Hepatocyte (in vitro differentiated cells): ENCODE measurements around the gene NOL9. TPM values are rescaled to one million over a fixed set of nuclear protein-coding genes. Genes with fewer than 3 reads are reported as not detected.
"Not testable (repeated sequence)": the region's sequence is repeated elsewhere in the genome, so short reads cannot be mapped to it uniquely, and the experiment has no call there.

Experiments used
- DNase-seq: peaks from one replicate; pipeline ENCODE4 v3.0.0-alpha.2; 2016; ENCODE audit warnings: low spot score
- H2AFZ ChIP-seq: fragments of 200-600 bp; sonication (generic); 2 replicates; pipeline ENCODE4 v1.6.0; 2016; ENCODE audit warnings: antibody characterized with exemption, mild to moderate bottlenecking
- H3K27ac ChIP-seq: fragments of 200-600 bp; sonication (generic); 2 replicates; pipeline ENCODE4 v1.5.1; 2016; ENCODE audit warnings: mild to moderate bottlenecking
- H3K27me3 ChIP-seq: fragments of 200-600 bp; sonication (generic); 2 replicates; pipeline ENCODE4 v1.6.1; 2016
- H3K36me3 ChIP-seq: fragments of 200-600 bp; sonication (generic); replicated peaks from 2 replicates; pipeline ENCODE4 v1.5.1; 2016; ENCODE audit warnings: low read depth; ENCODE audit not compliant: insufficient read depth
- H3K4me1 ChIP-seq: fragments of 200-600 bp; sonication (generic); 2 replicates; pipeline ENCODE4 v1.5.1; 2016; ENCODE audit warnings: mild to moderate bottlenecking, moderate library complexity; ENCODE audit not compliant: insufficient read depth
- H3K4me2 ChIP-seq: fragments of 200-600 bp; sonication (generic); 2 replicates; pipeline ENCODE4 v1.6.0; 2016
- H3K4me3 ChIP-seq: fragments of 200-600 bp; sonication (generic); 2 replicates; pipeline ENCODE4 v1.5.1; 2016; ENCODE audit warnings: mild to moderate bottlenecking
- H3K79me2 ChIP-seq: fragments of 200-600 bp; sonication (generic); 2 replicates; pipeline ENCODE4 v1.6.0; 2017; ENCODE audit warnings: mild to moderate bottlenecking
- H3K9me2 ChIP-seq: fragments of 200-600 bp; sonication (generic); replicated peaks from 2 replicates; pipeline ENCODE4 v1.6.0; 2017; ENCODE audit warnings: mild to moderate bottlenecking; ENCODE audit not compliant: insufficient read depth
- H3K9me3 ChIP-seq: fragments of 200-600 bp; sonication (generic); 2 replicates; pipeline ENCODE4 v1.5.1; 2016; ENCODE audit warnings: low read depth, mild to moderate bottlenecking
- H4K20me1 ChIP-seq: fragments of 200-600 bp; sonication (generic); 2 replicates; pipeline ENCODE4 v1.6.0; 2016; ENCODE audit warnings: mild to moderate bottlenecking; ENCODE audit not compliant: insufficient read depth, poor library complexity, severe bottlenecking
- EZH2 ChIP-seq: fragments of 200-600 bp; sonication (generic); IDR thresholded peaks from 2 replicates; pipeline ENCODE4 v1.6.1; 2016; ENCODE audit warnings: antibody characterized with exemption, mild to moderate bottlenecking, borderline replicate concordance
- EZH2phosphoT487 ChIP-seq: fragments of 200-600 bp; sonication (generic); IDR thresholded peaks from one replicate; pipeline ENCODE4 v1.6.1; 2018; ENCODE audit warnings: antibody characterized with exemption, mild to moderate bottlenecking, low read depth, moderate library complexity; ENCODE audit not compliant: unreplicated experiment, severe bottlenecking
- WGBS: methylation state at CpG from one replicate; pipeline ENCODE4 v1.1.6; 2016; ENCODE audit warnings: low lambda C conversion rate; ENCODE audit errors: missing lambda C conversion rate; 5-methylcytosine and 5-hydroxymethylcytosine counted together
- polyA plus RNA-seq: library from polyadenylated mRNA; unstranded; fragments of >200 nt; fragmentation: Nextera tagmentation; extraction: Ambion mirVana; gene quantifications from 2 replicates; pipeline ENCODE4 v1.2.1, GENCODE V29; 2016
- total RNA-seq: library from RNA; depleted of rRNA; stranded (reverse); fragments of >200 nt; gene quantifications from 2 replicates; pipeline ENCODE4 v1.2.3, GENCODE V29; 2014
- TF ChIP-seq, protein P1 (sequence below): fragments of 200-600 bp; sonication (generic); IDR thresholded peaks from 2 replicates; pipeline ENCODE4 v1.5.1; 2016; ENCODE audit warnings: antibody characterized with exemption, mild to moderate bottlenecking; ENCODE audit not compliant: poor library complexity

Gene NOL9
- total and polyA plus RNA-seq, 2 experiments from 2014 or later = 13.7 to 21.6 TPM

DNA sequence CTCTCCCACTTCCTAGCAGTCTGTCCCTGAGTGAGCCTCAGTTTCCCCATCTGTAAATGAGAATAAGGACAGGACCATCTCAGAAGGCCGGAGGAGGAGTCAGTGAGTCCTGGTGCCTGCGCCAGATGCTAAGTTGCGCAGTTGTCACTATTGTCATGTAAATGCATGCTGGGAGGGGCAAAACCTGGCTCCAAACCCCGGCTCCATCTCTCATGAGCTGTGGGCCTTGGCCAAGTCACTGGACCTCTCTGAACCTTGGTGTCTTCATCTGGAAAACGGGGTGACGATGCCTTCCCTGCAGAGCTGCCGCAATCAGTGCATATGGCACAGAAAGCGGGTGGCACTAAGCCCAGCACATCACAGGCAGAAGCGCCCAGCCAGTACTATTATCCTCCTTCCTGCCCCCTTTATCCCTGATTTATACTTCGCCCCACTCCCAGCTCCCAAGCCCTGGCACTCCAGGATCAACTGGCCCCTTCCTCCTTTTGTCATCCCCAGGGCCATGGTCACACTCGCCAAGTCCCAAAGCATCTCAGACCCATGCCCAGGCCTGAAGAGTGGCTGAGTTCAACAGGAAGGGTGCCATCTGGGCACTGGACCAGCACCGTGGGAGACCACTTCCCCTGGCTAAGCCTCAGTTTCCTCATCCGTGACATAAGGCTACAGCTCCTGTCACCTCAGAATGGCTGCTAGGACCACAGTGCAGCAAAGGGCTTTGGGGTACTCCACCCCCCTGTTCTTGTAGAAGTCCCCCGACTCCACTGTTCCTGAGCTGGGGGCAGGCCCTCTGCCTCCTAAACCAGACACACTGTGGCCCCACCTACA, 58.6 kb downstream of the NOL9 start:
- Histone ChIP-seq H3K9me2 (no peaks in the 10 kb centered on the region), H3K4me1 (peaks cover 23% of the 10 kb centered on the region), H3K79me2 (no peaks in the 10 kb centered on the region), H2AFZ (no peak overlapping the region), H3K9me3 (no peaks in the 10 kb centered on the region), H3K4me3 (no peak overlapping the region), H3K4me2 (peak overlapping the region; percentile 98), H3K27me3 (no peaks in the 10 kb centered on the region), H4K20me1 (no peaks in the 10 kb centered on the region), H3K36me3 (no peaks in the 10 kb centered on the region), H3K27ac (no peak overlapping the region)
- 89% methylated on average over 14 of the region's 14 CpGs for WGBS
- DNase-seq = no peak
- TF ChIP-seq EZH2 = no peak
- TF ChIP-seq, protein P1, sequence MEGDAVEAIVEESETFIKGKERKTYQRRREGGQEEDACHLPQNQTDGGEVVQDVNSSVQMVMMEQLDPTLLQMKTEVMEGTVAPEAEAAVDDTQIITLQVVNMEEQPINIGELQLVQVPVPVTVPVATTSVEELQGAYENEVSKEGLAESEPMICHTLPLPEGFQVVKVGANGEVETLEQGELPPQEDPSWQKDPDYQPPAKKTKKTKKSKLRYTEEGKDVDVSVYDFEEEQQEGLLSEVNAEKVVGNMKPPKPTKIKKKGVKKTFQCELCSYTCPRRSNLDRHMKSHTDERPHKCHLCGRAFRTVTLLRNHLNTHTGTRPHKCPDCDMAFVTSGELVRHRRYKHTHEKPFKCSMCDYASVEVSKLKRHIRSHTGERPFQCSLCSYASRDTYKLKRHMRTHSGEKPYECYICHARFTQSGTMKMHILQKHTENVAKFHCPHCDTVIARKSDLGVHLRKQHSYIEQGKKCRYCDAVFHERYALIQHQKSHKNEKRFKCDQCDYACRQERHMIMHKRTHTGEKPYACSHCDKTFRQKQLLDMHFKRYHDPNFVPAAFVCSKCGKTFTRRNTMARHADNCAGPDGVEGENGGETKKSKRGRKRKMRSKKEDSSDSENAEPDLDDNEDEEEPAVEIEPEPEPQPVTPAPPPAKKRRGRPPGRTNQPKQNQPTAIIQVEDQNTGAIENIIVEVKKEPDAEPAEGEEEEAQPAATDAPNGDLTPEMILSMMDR = no peak
- TF ChIP-seq EZH2phosphoT487 = no peak

DNA sequence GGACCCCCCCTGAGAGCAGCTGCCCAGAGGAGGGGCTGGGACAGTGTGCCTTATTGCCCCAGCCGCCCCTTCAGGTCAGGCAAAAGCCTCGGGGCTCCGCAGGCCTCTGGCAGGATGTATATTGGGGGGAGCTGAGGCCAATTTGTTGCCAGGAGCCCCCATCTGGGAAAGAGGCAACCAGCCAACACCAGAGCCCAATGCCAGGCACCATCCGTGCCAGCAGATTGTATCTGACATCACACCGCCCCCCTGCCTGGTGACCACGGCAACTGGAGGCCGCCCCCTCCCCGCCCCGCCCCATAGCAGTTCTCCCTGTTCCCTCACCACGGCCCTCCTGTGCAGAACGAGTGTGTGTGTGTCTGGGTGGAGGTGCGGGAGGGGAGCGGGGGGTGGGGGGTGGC, 59.3 kb downstream of the NOL9 start:
- Histone ChIP-seq H3K9me2 (no peaks in the 10 kb centered on the region), H2AFZ (no peak overlapping the region), H3K79me2 (peaks cover 3% of the 10 kb centered on the region), H3K4me2 (no peak overlapping the region), H3K36me3 (no peaks in the 10 kb centered on the region), H3K9me3 (no peaks in the 10 kb centered on the region), H3K27me3 (no peaks in the 10 kb centered on the region), H4K20me1 (no peaks in the 10 kb centered on the region), H3K4me1 (peaks cover 23% of the 10 kb centered on the region), H3K27ac (no peak overlapping the region), H3K4me3 (no peak overlapping the region)
- no peak for TF ChIP-seq EZH2phosphoT487
- no peak for TF ChIP-seq EZH2
- TF ChIP-seq, protein P1 = no peak
- WGBS = 71% methylated on average over 9 of the region's 13 CpGs
- DNase-seq = no peak

DNA sequence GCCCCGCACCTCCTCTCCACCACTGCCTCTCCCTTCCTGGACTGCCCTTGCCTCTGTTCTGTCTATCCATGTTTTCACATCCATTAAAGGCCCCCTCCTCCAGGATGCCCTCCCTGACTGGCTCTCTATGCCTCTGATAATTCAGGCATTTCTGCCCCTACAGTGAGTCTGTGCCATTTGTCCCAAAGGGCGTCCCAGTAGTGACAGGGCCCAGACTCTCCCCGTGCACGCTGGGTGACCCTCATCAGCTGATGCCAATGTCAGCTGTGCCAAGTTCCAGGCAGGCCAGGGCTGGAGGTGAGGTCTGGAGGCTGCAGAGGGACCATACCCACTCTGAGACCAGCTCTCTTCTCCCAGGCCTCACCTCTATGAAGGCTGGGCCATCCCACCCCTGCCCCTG, 59.7 kb downstream of the NOL9 start:
- H3K4me1 ChIP-seq = peaks cover 24% of the 10 kb centered on the region
- no peaks in the 10 kb centered on the region for H3K9me3 ChIP-seq
- DNase-seq = no peak
- H3K27me3 ChIP-seq = no peaks in the 10 kb centered on the region
- WGBS = 92% methylated on average over 4 of the region's 4 CpGs
- no peak overlapping the region for H3K27ac ChIP-seq
- TF ChIP-seq EZH2phosphoT487 = no peak
- no peak for TF ChIP-seq EZH2
- TF ChIP-seq, protein P1 = no peak
- H3K4me2 ChIP-seq = no peak overlapping the region
- H3K36me3 ChIP-seq = no peaks in the 10 kb centered on the region
- peaks cover 4% of the 10 kb centered on the region for H3K79me2 ChIP-seq
- H2AFZ ChIP-seq = no peak overlapping the region
- no peaks in the 10 kb centered on the region for H4K20me1 ChIP-seq
- no peak overlapping the region for H3K4me3 ChIP-seq
- no peaks in the 10 kb centered on the region for H3K9me2 ChIP-seq

DNA sequence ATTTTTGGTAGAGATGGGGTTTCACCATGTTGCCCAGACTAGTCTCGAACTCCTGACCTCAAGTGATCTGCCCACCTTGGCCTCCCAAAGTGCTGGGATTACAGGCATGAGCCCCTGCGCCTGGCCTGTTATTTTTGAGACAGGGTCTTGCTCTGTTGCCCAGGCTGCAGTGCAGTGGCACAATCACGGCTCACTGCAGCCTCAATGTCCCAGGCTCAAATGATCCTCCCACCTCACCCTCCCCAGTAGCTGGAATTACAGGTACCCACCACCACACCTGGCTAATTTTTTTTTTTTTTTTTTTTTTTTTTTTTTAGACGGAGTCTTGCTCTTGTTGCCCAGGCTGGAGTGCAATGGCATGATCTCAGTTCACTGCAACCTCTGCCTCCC, 60.5 kb downstream of the NOL9 start:
- not testable (repeated sequence) for H3K27me3 ChIP-seq, H3K9me2 ChIP-seq, H3K79me2 ChIP-seq, H2AFZ ChIP-seq, H3K4me3 ChIP-seq, H3K27ac ChIP-seq, H3K4me2 ChIP-seq, H3K9me3 ChIP-seq, DNase-seq, H4K20me1 ChIP-seq, H3K36me3 ChIP-seq
- H3K4me1 ChIP-seq = peaks cover 31% of the 10 kb centered on the region
- WGBS = 100% methylated on average over 4 of the region's 4 CpGs
